PC-9 (cell line): ENCODE results near the gene DHCR7. TPM values are rescaled to one million over a fixed set of nuclear protein-coding genes. Genes with fewer than 3 reads are reported as not detected.
A peak's percentile ranks its signal among the peaks of the same experiment; 100 is the strongest.

ENCODE experiments used
- BruUV-seq: library from RNA; stranded (reverse); fragments of 400-500 nt; replicated peaks from 2 replicates; lab custom pipeline; 2021; lab: Mats Ljungman, UMichigan
- CTCF ChIA-PET: fragments of 300-600 bp; sonication (Branson Sonifier 250); formaldehyde crosslinking; loops from one replicate; lab custom pipeline; 2022; ENCODE audit warnings: antibody characterized with exemption; lab: Charles Lee
- POLR2A ChIA-PET: fragments of 300-600 bp; sonication (Branson Sonifier 250); formaldehyde crosslinking; loops from one replicate; lab custom pipeline; 2022; ENCODE audit warnings: antibody characterized with exemption; ENCODE audit not compliant: unreplicated experiment; lab: Charles Lee
- DNase-seq, 2 experiments: peaks; one replicate each; pipeline versions ENCODE4 v3.0.0 to v3.0.0-alpha.2; 2015 to 2022; ENCODE audit warnings: mixed read lengths in 1 of 2
- H2AFZ ChIP-seq: fragments of 200-600 bp; sonication (generic); 2 replicates; pipeline ENCODE4 v1.8.1; 2017; ENCODE audit warnings: antibody characterized with exemption
- H3F3A ChIP-seq: fragments of 200-600 bp; sonication (generic); 2 replicates; pipeline ENCODE4 v1.8.1; 2017; ENCODE audit warnings: antibody characterized with exemption, mild to moderate bottlenecking, low read depth; ENCODE audit not compliant: insufficient read depth
- H3K27ac ChIP-seq: fragments of 200-600 bp; sonication (generic); 2 replicates; pipeline ENCODE4 v1.6.1; 2016; ENCODE audit warnings: mixed run types
- H3K27me3 ChIP-seq: fragments of 200-600 bp; sonication (generic); 2 replicates; pipeline ENCODE4 v1.6.1; 2016; ENCODE audit warnings: low read depth, mixed run types; ENCODE audit not compliant: insufficient read depth
- H3K36me3 ChIP-seq: fragments of 200-600 bp; sonication (generic); 2 replicates; pipeline ENCODE4 v1.6.1; 2016; ENCODE audit warnings: low read depth, mixed run types
- H3K4me1 ChIP-seq: fragments of 200-600 bp; sonication (generic); replicated peaks from 2 replicates; pipeline ENCODE4 v1.6.1; 2016; ENCODE audit warnings: mixed run types; ENCODE audit not compliant: insufficient read depth
- H3K4me2 ChIP-seq: fragments of 200-600 bp; sonication (generic); 2 replicates; pipeline ENCODE4 v1.6.1; 2017; ENCODE audit warnings: mixed run types
- H3K4me3 ChIP-seq: fragments of 200-600 bp; sonication (generic); 2 replicates; pipeline ENCODE4 v1.6.1; 2016; ENCODE audit warnings: mixed run types
- H3K79me2 ChIP-seq: fragments of 200-600 bp; sonication (generic); 2 replicates; pipeline ENCODE4 v1.6.1; 2017; ENCODE audit warnings: low read depth, mixed run types
- H3K9me2 ChIP-seq: fragments of 200-600 bp; sonication (generic); 2 replicates; pipeline ENCODE4 v1.8.1; 2017; ENCODE audit warnings: mild to moderate bottlenecking; ENCODE audit not compliant: insufficient read depth
- H3K9me3 ChIP-seq: fragments of 200-600 bp; sonication (generic); 2 replicates; pipeline ENCODE4 v1.8.1; 2016; ENCODE audit warnings: low read depth; ENCODE audit not compliant: insufficient read depth
- H4K20me1 ChIP-seq: fragments of 200-600 bp; sonication (generic); 2 replicates; pipeline ENCODE4 v1.8.1; 2017; ENCODE audit not compliant: insufficient read depth
- CTCF ChIP-seq: fragments of 200-600 bp; sonication (generic); conservative IDR thresholded peaks from 2 replicates; pipeline ENCODE4 v1.6.1; 2017; ENCODE audit warnings: mixed run types, antibody characterized with exemption, mild to moderate bottlenecking, moderate library complexity
- EZH2 ChIP-seq: fragments of 200-600 bp; sonication (generic); IDR thresholded peaks from 2 replicates; pipeline ENCODE4 v1.8.0; 2017; ENCODE audit warnings: antibody characterized with exemption, low read depth
- intact Hi-C: fragments of 100-400 bp; cut with micrococcal nuclease; formaldehyde crosslinking; loops from one replicate; pipeline ENCODE4 v1.10.0; 2022; ENCODE audit not compliant: unreplicated experiment
- total RNA-seq: library from RNA; stranded (reverse); gene quantifications from 2 replicates; pipeline ENCODE4 v1.2.3, GENCODE V29; 2021

DHCR7 gene
- total RNA-seq, 1 experiment from 2014 or later: 311 TPM

- no peak overlapping the region for H3K4me3 ChIP-seq
- BruUV-seq: no TSS peak
- no peaks in the 10 kb centered on the region for H3K9me2 ChIP-seq
- no peaks in the 10 kb centered on the region for H4K20me1 ChIP-seq
- H3K4me2 ChIP-seq: no peak overlapping the region
- peaks cover 12% of the 10 kb centered on the region; the same call in 1 of the 2 replicates for H3F3A ChIP-seq
- TF ChIP-seq CTCF: no peak
- no peaks in the 10 kb centered on the region for H3K79me2 ChIP-seq
- POLR2A ChIA-PET: no interaction called here
- no peak overlapping the region for H3K27ac ChIP-seq
- no peaks in the 10 kb centered on the region for H3K9me3 ChIP-seq
- intact Hi-C loops: no loop called here
- peak in 1 of 2 experiments; percentile 20 for DNase-seq
- CTCF ChIA-PET: no interaction called here
- H3K27me3 ChIP-seq: no peaks in the 10 kb centered on the region
- H3K36me3 ChIP-seq: peaks cover 19% of the 10 kb centered on the region
- peaks cover 20% of the 10 kb centered on the region for H3K4me1 ChIP-seq
- no peak overlapping the region for H2AFZ ChIP-seq
These were observed 42.7 kb upstream of the DHCR7 start for GRCh38 chr11:71490731-71491390.

GRCh38 chr11:71490044-71490730, 42.0 kb upstream of the DHCR7 start:
- intact Hi-C loops: no loop called here
- Histone ChIP-seq H3K27ac (no peak overlapping the region), H3K4me2 (no peak overlapping the region), H4K20me1 (no peaks in the 10 kb centered on the region), H3F3A (peaks cover 12% of the 10 kb centered on the region; the same call in 1 of the 2 replicates), H3K4me1 (peaks cover 20% of the 10 kb centered on the region), H3K27me3 (no peaks in the 10 kb centered on the region), H3K36me3 (peaks cover 14% of the 10 kb centered on the region), H3K9me2 (no peaks in the 10 kb centered on the region), H3K9me3 (no peaks in the 10 kb centered on the region), H3K4me3 (no peak overlapping the region), H3K79me2 (no peaks in the 10 kb centered on the region), H2AFZ (no peak overlapping the region)
- ChIA-PET POLR2A (no interaction called here), CTCF (no interaction called here)
- TF ChIP-seq EZH2 (no peak), CTCF (no peak)
- BruUV-seq: no TSS peak
- DNase-seq: peak in 1 of 2 experiments; percentile 1

- no peak overlapping the region for H3K27ac ChIP-seq
- DNase-seq: peak in 1 of 2 experiments; percentile 35
- H3K4me3 ChIP-seq: no peak overlapping the region
- no peaks in the 10 kb centered on the region for H3K27me3 ChIP-seq
- CTCF ChIA-PET: no interaction called here
- no peak for TF ChIP-seq CTCF
- TF ChIP-seq EZH2: no peak
- no peaks in the 10 kb centered on the region for H3K79me2 ChIP-seq
- POLR2A ChIA-PET: no interaction called here
- H3K9me2 ChIP-seq: no peaks in the 10 kb centered on the region
- H3F3A ChIP-seq: peaks cover 12% of the 10 kb centered on the region; the same call in 1 of the 2 replicates
- H3K4me2 ChIP-seq: no peak overlapping the region
- H4K20me1 ChIP-seq: no peaks in the 10 kb centered on the region
- no TSS peak for BruUV-seq
- no peak overlapping the region for H2AFZ ChIP-seq
- H3K36me3 ChIP-seq: peaks cover 9% of the 10 kb centered on the region
- intact Hi-C loops: no loop called here
- H3K4me1 ChIP-seq: peaks cover 20% of the 10 kb centered on the region
- H3K9me3 ChIP-seq: no peaks in the 10 kb centered on the region
These were observed 41.3 kb upstream of the DHCR7 start for GRCh38 chr11:71489311-71490043.
